GM12865 (cell line): ENCODE results near the gene RITA1.
A peak's percentile ranks its signal among the peaks of the same experiment; 100 is the strongest.

Experiments used
- DNase-seq: peaks from one replicate; pipeline ENCODE4 v3.0.0; 2010; ENCODE audit warnings: low read depth
- H3K4me3 ChIP-seq: 2 replicates; pipeline ENCODE4 v1.5.1; 2011; ENCODE audit warnings: mild to moderate bottlenecking, low read depth, low read length, control low read depth
- TF ChIP-seq, protein P1 (sequence below): IDR thresholded peaks from 2 replicates; pipeline ENCODE4 v1.5.1; 2011; ENCODE audit warnings: low read length, control low read depth, low read depth, inconsistent platforms; ENCODE audit not compliant: insufficient read depth; ENCODE audit errors: missing control alignments

The RITA1 gene

DNA sequence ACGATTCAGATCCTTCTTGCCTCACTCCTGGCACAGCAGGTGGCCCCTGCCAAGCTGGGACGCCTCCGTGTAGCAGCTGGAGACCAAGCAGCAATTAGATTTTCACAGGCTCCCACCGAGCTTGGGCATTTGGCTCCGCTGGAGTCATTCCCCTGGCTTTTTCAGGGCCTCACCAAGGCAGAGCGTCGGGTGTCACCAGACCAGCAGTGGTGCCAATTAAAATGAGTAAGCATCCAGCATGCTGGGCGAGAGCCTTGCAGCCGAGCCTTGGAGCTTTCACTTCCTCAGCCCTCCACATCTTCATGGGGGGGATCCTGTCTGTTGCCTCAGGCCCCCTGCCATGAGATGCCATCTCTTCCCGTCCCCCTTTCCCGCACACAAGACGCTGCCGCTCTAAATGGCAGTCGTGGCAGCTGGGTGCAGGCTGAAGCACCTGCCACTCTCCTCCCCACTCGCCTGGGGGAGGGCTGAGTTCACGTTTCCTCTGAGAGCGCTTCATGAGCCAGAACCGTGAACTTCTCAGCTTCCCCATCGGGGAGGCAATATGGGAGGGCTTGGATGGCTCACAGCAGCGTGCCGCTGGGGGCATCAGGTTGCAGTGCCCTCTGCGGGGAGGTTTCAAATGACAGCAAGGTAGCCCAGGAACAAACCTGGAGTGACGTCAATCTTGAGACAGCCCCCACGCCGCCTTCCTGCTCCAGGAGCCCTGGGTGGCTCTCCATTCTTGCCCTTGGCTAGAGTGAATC, 47.5 kb downstream of the RITA1 start:
- peak overlapping the region; percentile 28 for H3K4me3 ChIP-seq
- DNase-seq = peak; percentile 90
- TF ChIP-seq, protein P1, sequence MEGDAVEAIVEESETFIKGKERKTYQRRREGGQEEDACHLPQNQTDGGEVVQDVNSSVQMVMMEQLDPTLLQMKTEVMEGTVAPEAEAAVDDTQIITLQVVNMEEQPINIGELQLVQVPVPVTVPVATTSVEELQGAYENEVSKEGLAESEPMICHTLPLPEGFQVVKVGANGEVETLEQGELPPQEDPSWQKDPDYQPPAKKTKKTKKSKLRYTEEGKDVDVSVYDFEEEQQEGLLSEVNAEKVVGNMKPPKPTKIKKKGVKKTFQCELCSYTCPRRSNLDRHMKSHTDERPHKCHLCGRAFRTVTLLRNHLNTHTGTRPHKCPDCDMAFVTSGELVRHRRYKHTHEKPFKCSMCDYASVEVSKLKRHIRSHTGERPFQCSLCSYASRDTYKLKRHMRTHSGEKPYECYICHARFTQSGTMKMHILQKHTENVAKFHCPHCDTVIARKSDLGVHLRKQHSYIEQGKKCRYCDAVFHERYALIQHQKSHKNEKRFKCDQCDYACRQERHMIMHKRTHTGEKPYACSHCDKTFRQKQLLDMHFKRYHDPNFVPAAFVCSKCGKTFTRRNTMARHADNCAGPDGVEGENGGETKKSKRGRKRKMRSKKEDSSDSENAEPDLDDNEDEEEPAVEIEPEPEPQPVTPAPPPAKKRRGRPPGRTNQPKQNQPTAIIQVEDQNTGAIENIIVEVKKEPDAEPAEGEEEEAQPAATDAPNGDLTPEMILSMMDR = peak; percentile 29

DNA sequence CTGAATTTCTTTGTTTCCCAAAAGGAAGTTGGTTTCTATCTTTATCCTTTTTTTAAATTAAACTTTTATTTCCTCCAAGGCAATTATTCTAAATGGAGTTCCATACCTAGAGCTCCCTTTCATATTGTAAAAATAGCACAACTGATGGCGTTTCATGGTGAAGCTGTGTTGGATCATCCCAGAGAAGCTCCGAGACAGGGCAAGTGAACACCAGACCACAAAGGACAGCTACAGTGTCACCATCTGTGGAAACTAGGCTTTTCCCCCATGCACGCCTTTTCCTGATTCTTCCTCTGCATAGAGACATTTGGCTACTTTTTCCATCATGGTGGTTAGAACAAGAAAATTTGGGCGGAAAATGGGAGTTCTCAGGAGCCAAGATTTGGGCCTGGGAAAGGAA, 48.4 kb downstream of the RITA1 start:
- TF ChIP-seq, protein P1 = no peak
- DNase-seq = no peak

DNA sequence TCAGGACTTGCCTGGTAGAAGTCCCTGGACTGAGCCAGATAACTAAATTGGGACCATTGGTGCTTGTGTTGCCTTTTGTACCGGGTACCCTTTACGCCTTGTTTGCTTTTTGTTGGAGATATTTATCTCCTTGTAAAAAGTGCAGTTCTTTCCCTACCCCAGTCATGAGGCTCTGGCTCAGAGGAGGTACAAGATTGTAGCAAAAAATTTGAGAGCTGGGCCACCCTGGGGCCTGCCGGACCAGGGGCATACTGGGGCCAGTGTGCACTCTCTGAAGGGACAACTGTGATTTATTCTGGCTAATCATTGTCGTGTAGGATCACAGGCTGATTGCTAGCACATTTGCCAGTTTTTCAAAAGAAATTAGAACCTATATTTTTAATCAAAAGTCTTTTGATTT, 49.0 kb downstream of the RITA1 start:
- no peak for DNase-seq
- H3K4me3 ChIP-seq = no peak overlapping the region
- TF ChIP-seq, protein P1 = no peak

More for the DNA sequence above, 48.4 kb downstream of the RITA1 start:
- no peak overlapping the region for H3K4me3 ChIP-seq

DNA sequence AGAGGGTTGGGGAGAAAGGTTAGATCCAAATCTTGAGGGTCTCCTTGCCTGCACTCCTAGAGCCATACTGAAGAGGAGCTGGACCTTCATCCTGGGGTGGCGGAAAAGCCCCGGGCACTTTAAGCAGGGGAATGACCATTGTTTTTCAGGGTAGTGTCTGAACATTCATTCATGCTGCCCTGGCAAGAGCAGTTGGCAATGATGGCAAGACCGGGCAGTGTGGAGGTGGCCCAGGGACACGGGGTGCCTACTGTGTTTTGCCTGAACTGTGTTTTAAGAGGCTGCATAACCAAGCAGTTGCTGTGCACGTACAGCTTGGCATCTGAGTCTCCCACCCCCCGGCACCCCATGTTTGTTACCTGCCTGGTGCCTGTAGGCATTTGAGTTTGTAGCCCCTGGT, 50.5 kb downstream of the RITA1 start:
- no peak overlapping the region for H3K4me3 ChIP-seq
- DNase-seq = no peak
- TF ChIP-seq, protein P1 = no peak

DNA sequence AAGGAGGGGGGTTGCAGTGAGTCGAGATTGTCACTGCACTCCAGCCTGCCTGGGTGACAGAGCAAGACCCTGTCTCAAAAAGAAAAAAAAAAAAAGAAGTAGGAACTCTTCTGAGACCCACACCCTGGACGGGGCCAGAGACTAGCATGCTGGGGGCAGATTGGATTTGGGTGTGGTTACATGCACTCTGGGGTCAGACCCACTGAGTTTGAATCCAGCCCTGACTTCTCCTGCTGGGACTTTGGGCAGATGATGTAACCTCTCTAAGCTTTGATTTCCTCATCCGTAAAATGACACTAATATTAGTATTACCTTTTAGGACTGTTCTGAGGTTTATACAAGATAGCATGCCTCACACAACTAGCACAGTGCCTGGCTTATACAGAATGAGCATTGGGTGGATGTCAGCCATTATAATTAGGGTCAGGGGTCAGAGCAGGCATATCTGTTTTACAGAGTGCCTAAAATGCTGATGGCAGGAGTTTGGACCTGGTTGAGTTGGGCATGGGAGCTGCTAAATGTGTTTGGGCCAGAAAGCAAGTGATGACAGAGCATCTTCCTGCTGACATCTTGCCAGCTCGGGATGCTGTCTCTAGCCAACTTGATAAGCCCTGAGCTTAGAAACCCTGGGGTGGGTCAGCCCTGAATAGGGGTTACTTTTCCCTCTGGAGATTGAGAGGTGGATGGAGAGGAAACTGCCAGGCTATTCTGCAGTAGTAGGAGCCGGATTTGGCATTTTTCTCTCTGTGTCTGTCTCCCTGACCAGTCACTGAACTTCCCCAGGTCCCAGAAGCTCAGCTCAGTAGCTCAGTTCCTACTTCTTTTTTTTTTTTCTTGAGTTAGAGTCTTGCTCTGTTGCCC, 51.2 kb downstream of the RITA1 start:
- DNase-seq = no peak
- no peak overlapping the region for H3K4me3 ChIP-seq
- TF ChIP-seq, protein P1 = no peak

DNA sequence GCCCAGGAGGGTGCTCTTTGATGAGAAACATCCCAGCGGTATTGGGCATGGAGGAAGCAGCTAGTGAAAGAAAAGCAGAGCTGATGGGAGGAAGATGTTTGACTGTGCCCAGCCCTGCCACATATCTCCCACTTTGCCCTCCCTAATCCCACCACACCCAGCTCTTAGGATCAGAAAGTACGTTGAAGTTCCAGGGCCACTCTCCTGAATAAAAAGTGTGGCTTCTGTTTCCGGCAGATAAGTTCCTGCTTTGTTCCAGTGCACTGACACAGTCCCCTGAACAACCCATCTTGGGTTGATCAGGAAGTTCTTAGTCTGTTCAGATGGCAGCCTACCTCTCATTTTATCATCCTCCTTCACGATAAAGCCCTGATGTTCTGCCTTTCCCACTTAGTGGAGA, 52.2 kb downstream of the RITA1 start:
- no peak overlapping the region for H3K4me3 ChIP-seq
- DNase-seq = no peak
- TF ChIP-seq, protein P1 = no peak

DNA sequence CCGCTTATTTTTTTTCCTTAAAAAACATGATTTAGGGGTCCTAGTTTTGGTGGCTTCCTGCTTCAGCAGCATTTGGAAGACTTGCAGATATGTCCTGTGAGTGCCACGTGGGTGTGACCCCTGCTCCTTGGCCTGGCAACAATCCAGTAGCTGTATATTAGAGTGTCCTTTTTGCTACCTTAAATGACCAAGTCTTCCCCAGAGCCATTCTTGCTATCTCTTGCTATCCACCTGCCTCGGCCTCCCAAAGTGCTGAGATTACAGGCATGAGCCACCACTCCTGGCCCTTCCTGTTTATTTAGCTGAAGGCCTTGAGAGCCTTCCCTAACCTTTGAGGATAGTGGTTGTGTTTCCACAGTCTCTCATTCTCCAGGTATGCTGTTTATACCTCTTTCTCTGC, 52.8 kb downstream of the RITA1 start:
- TF ChIP-seq, protein P1 = no peak

More for the DNA sequence above, 52.8 kb downstream of the RITA1 start:
- H3K4me3 ChIP-seq = no peak overlapping the region
- no peak for DNase-seq
